IPS-15b (cell line): ENCODE data around the gene PHF2.

Experiments used
- H3K27me3 ChIP-seq: one replicate; pipeline ENCODE4 v1.6.1; 2013; ENCODE audit warnings: low read length; ENCODE audit not compliant: control insufficient read depth, insufficient read depth
- H3K36me3 ChIP-seq: one replicate; pipeline ENCODE4 v1.6.1; 2013; ENCODE audit warnings: low read length; ENCODE audit not compliant: control insufficient read depth, insufficient read depth
- H3K4me1 ChIP-seq: one replicate; pipeline ENCODE4 v1.6.1; 2013; ENCODE audit warnings: mild to moderate bottlenecking, low read length; ENCODE audit not compliant: control insufficient read depth, insufficient read depth
- H3K4me3 ChIP-seq: one replicate; pipeline ENCODE4 v1.5.1; 2013; ENCODE audit warnings: low read depth, low read length
- H3K9ac ChIP-seq: one replicate; pipeline ENCODE4 v1.6.1; 2013; ENCODE audit warnings: low read depth, mild to moderate bottlenecking, low read length
- H3K9me3 ChIP-seq: one replicate; pipeline ENCODE4 v1.6.1; 2013; ENCODE audit warnings: mild to moderate bottlenecking, low read length; ENCODE audit not compliant: control insufficient read depth, insufficient read depth

PHF2 gene

GRCh38 chr9:93710370-93710723 is 134.0 kb downstream of the PHF2 start:
- Histone ChIP-seq H3K9ac (no peak overlapping the region), H3K36me3 (no peaks in the 10 kb centered on the region), H3K27me3 (no peaks in the 10 kb centered on the region), H3K9me3 (no peaks in the 10 kb centered on the region), H3K4me3 (no peak overlapping the region), H3K4me1 (no peaks in the 10 kb centered on the region)

GRCh38 chr9:93711002-93711401 is 134.6 kb downstream of the PHF2 start:
- Histone ChIP-seq H3K4me3 (no peak overlapping the region), H3K9me3 (no peaks in the 10 kb centered on the region), H3K4me1 (no peaks in the 10 kb centered on the region), H3K36me3 (no peaks in the 10 kb centered on the region), H3K9ac (no peak overlapping the region), H3K27me3 (no peaks in the 10 kb centered on the region)

GRCh38 chr9:93712896-93713295 is 136.5 kb downstream of the PHF2 start:
- no peak overlapping the region for H3K4me3 ChIP-seq
- no peaks in the 10 kb centered on the region for H3K9me3 ChIP-seq
- H3K4me1 ChIP-seq: no peaks in the 10 kb centered on the region
- H3K36me3 ChIP-seq: no peaks in the 10 kb centered on the region
- H3K27me3 ChIP-seq: no peaks in the 10 kb centered on the region
- H3K9ac ChIP-seq: no peak overlapping the region

GRCh38 chr9:93713716-93714115 is 137.3 kb downstream of the PHF2 start:
- Histone ChIP-seq H3K9me3 (no peaks in the 10 kb centered on the region), H3K4me3 (no peak overlapping the region), H3K27me3 (no peaks in the 10 kb centered on the region), H3K9ac (no peak overlapping the region), H3K36me3 (no peaks in the 10 kb centered on the region), H3K4me1 (no peaks in the 10 kb centered on the region)

- Histone ChIP-seq H3K9me3 (peaks cover 5% of the 10 kb centered on the region), H3K27me3 (no peaks in the 10 kb centered on the region), H3K4me1 (no peaks in the 10 kb centered on the region), H3K36me3 (no peaks in the 10 kb centered on the region), H3K4me3 (no peak overlapping the region), H3K9ac (no peak overlapping the region)
Measured at GRCh38 chr9:93721417-93721965, 145.1 kb downstream of the PHF2 start.

- Histone ChIP-seq H3K9ac (no peak overlapping the region), H3K4me3 (no peak overlapping the region), H3K9me3 (peaks cover 5% of the 10 kb centered on the region), H3K36me3 (no peaks in the 10 kb centered on the region), H3K4me1 (no peaks in the 10 kb centered on the region), H3K27me3 (no peaks in the 10 kb centered on the region)
Measured at GRCh38 chr9:93724852-93725251, 148.5 kb downstream of the PHF2 start.

- Histone ChIP-seq H3K36me3 (no peaks in the 10 kb centered on the region), H3K27me3 (no peaks in the 10 kb centered on the region), H3K4me1 (no peaks in the 10 kb centered on the region), H3K4me3 (no peak overlapping the region), H3K9ac (no peak overlapping the region), H3K9me3 (peaks cover 5% of the 10 kb centered on the region)
Measured at GRCh38 chr9:93725382-93725781, 149.0 kb downstream of the PHF2 start.

GRCh38 chr9:93726147-93726546 is 149.8 kb downstream of the PHF2 start:
- no peak overlapping the region for H3K4me3 ChIP-seq
- H3K4me1 ChIP-seq: no peaks in the 10 kb centered on the region
- no peak overlapping the region for H3K9ac ChIP-seq
- H3K27me3 ChIP-seq: no peaks in the 10 kb centered on the region
- H3K9me3 ChIP-seq: peaks cover 5% of the 10 kb centered on the region
- H3K36me3 ChIP-seq: no peaks in the 10 kb centered on the region
